ENCODE results near the gene NAA15.
"Not testable (repeated sequence)": the region's sequence is repeated elsewhere in the genome, so short reads cannot be mapped to it uniquely, and the experiment has no call there.

The NAA15 gene

GRCh38 chr4:139299536-139299935 lies 1.8 kb upstream of the NAA15 start:
- DNase-seq: no peak

DNA sequence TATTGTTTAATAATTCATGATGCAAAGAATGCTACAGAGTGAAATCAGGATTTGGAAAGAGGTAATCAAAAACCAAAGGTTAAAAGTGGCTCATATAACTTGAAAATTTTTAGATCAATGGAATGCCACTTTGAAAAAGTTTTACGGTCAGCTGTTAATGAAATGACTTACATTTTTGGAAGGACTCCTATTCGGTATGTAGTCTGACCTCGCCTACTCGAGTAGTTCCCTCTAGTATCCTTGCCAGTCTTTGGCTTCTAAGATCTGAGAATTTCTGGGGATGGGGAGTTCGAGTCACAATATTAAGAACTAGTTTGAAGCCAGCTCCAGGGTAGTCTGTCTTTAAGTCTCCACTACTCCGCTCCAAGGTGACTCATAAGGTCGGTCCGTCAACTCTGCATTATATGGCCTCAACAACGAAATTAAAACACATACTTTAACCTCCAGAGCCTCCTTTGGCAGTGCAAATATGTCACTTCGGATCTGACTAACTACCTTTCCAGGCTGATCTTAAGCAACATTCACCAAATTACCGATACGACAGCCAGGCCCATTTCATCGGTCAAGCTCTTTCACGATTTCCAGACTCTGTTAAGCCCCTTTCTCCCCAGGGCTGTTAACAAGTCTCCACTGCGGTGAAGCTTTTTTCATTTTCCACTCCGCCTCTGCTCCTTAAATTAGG lies 733 bp upstream of the NAA15 start:
- DNase-seq: no peak

GRCh38 chr4:139301821-139302611 lies 711 bp downstream of the NAA15 start, which contains the start of gene NDUFC1:
NDUFC1 (minus strand) TSS chr4:139302477; CDS start chr4:139295798, 6,679 bp downstream.
- DNase-seq: peak; percentile 46

- no peak for DNase-seq
These were observed 3.6 kb downstream of the NAA15 start for GRCh38 chr4:139304920-139305319.

- no peak for DNase-seq
These were observed 10.6 kb downstream of the NAA15 start for GRCh38 chr4:139311909-139312308.

GRCh38 chr4:139312552-139313332 lies 11.4 kb downstream of the NAA15 start:
- no peak for DNase-seq

DNA sequence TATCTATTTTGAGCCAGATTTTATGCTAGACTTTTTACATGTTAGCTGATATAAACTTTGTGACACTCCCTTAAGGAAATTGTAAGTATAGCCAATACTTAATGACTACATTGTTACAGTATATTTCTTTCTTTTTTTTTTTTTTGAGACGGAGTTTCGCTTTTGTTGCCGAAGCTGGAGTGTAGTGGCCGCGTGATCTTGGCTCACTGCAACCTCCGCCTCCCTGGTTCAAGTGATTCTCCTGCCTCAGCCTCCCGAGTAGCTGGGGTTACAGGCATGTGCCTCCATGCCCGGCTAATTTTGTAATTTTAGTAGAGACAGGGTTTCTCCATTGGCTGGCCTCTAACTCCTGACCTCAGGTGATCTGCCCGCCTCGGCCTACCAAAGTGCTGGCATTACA lies 12.1 kb downstream of the NAA15 start:
- DNase-seq: not testable (repeated sequence)

DNA sequence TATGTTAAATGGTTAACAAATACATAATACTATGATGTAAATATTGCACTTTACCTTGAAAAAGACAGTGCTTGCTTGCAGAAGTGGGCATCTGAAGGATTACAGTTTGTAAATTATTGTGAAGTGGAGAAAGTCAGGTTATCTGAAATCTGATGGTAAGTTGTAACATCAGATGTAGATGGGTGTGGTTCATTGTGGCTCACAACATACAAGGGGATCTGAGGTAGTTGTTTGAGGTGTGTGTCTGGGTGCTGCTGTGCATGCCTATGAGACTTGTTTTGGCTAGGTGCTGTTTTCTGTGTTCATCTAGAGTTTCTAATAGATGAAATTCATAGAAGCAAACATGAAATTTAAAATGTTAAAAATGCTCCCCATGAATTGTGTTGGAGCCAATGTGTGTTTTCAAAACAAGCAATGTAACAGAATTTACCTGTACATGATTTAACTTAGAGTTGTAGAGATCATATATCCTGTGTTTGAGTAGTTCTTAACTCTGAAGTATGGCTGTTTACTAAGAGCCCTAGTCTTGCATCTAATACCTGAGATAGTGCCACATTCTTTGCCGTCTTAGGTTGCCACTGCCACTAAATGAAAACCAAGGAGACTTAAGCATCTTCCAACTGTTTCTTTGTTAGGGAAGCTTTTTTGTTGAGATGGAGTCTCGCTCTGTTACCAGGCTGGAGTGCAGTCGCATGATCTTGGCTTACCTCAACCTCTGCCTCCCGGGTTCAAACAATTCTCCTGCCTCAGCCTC lies 12.9 kb downstream of the NAA15 start:
- DNase-seq: no peak

GRCh38 chr4:139315221-139315675 lies 13.9 kb downstream of the NAA15 start:
- DNase-seq: no peak

- DNase-seq: no peak
These were observed 15.4 kb downstream of the NAA15 start for GRCh38 chr4:139316733-139317132.

GRCh38 chr4:139317635-139318034 lies 16.3 kb downstream of the NAA15 start:
- no peak for DNase-seq

DNA sequence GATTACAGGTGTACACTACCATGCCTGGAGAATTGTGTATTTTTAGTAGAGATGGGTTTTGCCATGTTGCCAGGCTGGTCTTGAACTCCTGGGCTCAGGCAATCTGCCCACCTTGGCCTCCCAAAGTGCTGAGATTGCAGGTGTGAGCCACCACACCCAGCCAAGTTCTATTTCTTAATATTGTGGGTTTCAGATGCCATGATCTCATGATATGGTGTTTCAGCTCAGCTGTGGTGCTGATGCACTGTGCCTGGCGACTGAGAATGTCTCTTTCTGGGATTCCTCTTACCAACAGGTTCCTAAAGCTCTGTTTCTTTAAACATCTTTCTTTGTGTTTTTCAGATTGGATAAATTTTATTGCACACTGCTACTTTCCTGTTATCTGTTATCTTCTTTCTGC lies 18.3 kb downstream of the NAA15 start:
- DNase-seq: no peak

GRCh38 chr4:139322070-139322469 lies 20.8 kb downstream of the NAA15 start:
- DNase-seq: not testable (repeated sequence)

DNA sequence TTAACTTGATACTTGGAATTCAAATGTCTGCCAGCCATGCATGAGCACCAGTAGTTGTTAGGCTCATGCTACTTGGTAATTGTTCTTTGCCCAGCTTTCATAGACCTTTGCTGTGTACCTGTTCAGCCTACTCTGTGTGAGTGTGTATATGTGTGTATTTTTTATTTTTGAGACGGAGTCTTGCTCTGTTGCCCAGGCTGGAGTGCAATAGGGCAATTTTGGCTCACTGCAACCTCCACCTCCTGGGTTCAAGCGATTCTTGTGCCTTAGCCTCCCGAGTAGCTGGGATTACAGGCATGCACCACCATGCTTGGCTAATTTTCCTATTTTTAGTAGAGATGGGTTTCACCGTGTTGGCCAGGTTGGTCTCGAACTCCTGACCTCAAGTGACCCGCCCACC lies 21.2 kb downstream of the NAA15 start:
- not testable (repeated sequence) for DNase-seq

GRCh38 chr4:139324620-139325019 lies 23.3 kb downstream of the NAA15 start:
- DNase-seq: no peak

DNA sequence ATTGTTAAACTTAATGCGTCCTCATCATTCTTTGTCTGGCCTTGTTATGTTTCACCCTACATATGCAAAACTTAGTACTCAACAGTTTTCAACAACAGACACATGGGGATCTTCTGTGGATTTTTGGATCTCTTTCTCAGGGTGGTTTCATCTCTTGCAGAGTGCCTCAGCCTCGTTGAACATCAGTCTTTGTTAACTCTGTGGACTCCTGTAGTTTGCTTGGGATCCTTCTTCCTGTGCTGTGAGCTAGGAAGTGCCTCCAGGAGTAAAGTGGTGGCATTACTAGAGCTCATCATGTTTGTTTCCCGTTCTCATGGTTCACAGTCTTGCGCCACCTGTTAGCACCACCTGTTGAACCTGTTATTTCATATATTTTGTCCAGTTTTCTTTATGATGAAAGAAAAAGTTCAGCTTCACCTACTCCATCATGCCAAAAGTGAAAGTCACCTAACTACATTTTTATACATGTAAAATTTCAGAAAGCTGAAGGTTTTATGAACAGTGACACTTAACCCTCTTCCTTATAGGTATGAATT lies 28.4 kb downstream of the NAA15 start:
- no peak for DNase-seq

- no peak for DNase-seq
These were observed 29.0 kb downstream of the NAA15 start for GRCh38 chr4:139330283-139330682.

- DNase-seq: no peak
These were observed 29.9 kb downstream of the NAA15 start for GRCh38 chr4:139331185-139331584.

DNA sequence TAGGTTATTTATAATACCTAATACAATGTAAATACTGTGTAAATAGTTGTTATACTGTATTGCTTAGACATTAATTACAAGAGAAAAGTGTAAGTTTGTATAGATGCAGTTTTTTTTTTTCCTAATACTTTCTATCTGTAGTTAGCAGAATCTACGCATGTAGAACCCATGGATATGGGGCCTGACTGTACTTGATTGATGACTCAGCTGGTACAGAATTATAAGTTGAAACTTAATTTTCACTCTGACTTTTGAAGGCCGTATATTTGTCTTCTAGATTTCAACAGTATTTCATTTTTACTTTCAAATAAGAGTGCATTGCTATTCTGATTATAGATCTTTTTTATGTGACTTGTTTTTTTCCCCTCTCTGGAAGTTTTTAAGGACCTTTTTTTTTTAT lies 31.7 kb downstream of the NAA15 start:
- no peak for DNase-seq

DNA sequence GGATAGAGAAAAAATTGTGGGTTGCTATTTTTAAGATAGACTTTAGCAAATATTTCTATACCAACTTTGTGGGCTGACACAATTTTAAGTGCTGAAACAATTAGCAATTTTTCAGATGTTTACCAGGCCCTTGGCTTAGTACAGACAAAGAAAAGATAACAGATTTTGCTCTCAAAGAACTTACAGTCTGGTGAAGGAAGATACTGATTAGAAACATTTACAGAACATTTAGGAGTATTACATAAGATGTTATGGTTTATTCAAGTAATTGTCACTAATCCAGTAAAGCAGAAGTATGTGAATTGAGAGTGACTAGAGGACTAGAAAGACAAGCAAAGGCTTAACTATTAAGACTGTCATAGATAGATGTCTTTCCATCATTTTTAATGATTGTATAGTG lies 36.3 kb downstream of the NAA15 start:
- no peak for DNase-seq

- DNase-seq: no peak
These were observed 60.0 kb downstream of the NAA15 start for GRCh38 chr4:139361301-139361700.

DNA sequence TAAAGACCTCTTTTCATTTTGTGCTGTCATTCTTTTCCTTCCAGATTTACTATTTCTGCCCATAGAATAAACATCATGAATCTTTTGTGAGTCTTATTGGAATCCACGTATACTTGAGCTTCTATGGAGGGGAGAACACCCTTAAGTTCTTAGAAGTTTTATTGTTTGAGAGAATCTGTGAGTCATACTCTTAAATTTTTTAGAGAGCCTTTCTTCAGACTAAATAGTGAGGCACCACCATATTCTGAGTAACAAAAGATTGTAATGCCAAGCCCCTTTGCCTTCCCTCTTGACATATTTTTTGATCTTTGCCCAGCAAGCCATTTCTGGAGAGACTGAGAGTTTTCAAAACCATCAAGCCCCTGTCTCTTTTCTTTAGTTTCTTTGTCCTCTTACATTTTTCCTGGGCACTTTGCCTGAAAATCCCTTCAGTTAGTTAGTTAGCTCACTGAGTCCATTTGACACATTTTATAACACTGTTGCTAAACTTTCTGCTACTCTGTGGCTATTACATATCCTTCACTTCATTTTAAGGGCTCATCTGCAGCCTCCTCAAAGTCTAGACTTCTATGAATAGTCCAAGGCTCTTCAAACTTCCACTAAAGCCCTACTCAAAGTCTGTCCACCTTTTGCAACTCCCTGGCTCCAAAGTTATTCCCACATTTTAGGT lies 66.3 kb downstream of the NAA15 start:
- DNase-seq: no peak
